Measurements from ENCODE around the gene YY1. TPM values are rescaled to one million over a fixed set of nuclear protein-coding genes. Genes with fewer than 3 reads are reported as not detected.

Gene YY1
- polyA plus RNA-seq, 3 donors, result 13.3 to 35.2 (median 15.7) TPM

DNA sequence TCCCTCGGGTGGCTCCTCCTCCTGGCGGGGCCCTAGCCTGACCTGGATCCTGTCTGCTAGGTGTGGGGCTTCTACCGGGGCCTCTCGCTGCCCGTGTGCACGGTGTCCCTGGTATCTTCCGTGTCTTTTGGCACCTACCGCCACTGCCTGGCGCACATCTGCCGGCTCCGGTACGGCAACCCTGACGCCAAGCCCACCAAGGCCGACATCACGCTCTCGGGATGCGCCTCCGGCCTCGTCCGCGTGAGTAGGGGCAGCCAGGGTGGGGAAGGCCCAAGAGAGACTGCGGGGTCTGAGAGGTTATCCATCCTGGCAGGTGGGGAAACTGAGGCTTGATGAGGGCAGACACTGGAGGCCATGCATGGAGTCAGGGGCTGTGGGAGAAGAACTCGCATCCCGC is 88.2 kb downstream of the YY1 start:
- no peak overlapping the region for H3K4me3 Mint-ChIP-seq
- peaks cover 0 to 3% (median 1%) of the 10 kb centered on the region in 3 donors for H3K27me3 Mint-ChIP-seq (ENCODE audit: low read depth in 3 of 3)
- over 99% methylated on average over 24 of the region's 24 CpGs for WGBS (ENCODE audit: insufficient coverage)
- Histone ChIP-seq H3K79me2 (ENCODE audit: insufficient read depth, low read length) (no peaks in the 10 kb centered on the region), H3K4me2 (replicated peaks; ENCODE audit: extremely low read depth, low read length, poor library complexity, severe bottlenecking) (no peak overlapping the region), H4K20me1 (ENCODE audit: insufficient read depth, low read length) (peaks cover under 1% of the 10 kb centered on the region), H3K4me3 (replicated peaks in 1 of 3; ENCODE audit: low read depth in 2 of 3, low read length in 3 of 3) (no peak overlapping the region), H2AFZ (ENCODE audit: insufficient read depth, low read depth, low read length, poor library complexity, severe bottlenecking) (no peak overlapping the region), H3K27me3 (ENCODE audit: control insufficient read depth in 2 of 2, insufficient read depth in 2 of 2, low read length in 2 of 2) (no peaks in the 10 kb centered on the region), H3K36me3 (replicated peaks in 1 of 2; ENCODE audit: control insufficient read depth in 1 of 2, insufficient read depth in 2 of 2, low read length in 2 of 2) (peaks cover 0 to 2% of the 10 kb centered on the region in 2 donors), H3K9me3 (replicated peaks in 1 of 2; ENCODE audit: control insufficient read depth in 1 of 2, insufficient read depth in 1 of 2, low read length in 2 of 2) (no peaks in the 10 kb centered on the region), H3K4me1 (ENCODE audit: control insufficient read depth in 1 of 2, insufficient read depth in 2 of 2, low read length in 2 of 2) (no peaks in the 10 kb centered on the region), H3K27ac (ENCODE audit: low read depth in 1 of 2, low read length in 2 of 2) (no peak overlapping the region), H3K9ac (ENCODE audit: insufficient read depth, low read length, poor library complexity, severe bottlenecking) (no peak overlapping the region)
- H3K9me3 Mint-ChIP-seq, result peaks cover 0 to 3% (median 0%) of the 10 kb centered on the region in 7 donors
- H3K36me3 Mint-ChIP-seq, result peaks cover 5 to 12% of the 10 kb centered on the region in 2 donors
- H3K4me1 Mint-ChIP-seq, result no peaks in the 10 kb centered on the region
- no peak for DNase-seq
- no peak overlapping the region for H3K27ac Mint-ChIP-seq
- intact Hi-C loops (cut with micrococcal nuclease), result no loop called here
- TF ChIP-seq, protein P1, sequence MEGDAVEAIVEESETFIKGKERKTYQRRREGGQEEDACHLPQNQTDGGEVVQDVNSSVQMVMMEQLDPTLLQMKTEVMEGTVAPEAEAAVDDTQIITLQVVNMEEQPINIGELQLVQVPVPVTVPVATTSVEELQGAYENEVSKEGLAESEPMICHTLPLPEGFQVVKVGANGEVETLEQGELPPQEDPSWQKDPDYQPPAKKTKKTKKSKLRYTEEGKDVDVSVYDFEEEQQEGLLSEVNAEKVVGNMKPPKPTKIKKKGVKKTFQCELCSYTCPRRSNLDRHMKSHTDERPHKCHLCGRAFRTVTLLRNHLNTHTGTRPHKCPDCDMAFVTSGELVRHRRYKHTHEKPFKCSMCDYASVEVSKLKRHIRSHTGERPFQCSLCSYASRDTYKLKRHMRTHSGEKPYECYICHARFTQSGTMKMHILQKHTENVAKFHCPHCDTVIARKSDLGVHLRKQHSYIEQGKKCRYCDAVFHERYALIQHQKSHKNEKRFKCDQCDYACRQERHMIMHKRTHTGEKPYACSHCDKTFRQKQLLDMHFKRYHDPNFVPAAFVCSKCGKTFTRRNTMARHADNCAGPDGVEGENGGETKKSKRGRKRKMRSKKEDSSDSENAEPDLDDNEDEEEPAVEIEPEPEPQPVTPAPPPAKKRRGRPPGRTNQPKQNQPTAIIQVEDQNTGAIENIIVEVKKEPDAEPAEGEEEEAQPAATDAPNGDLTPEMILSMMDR (IDR thresholded peaks at IDR 0.05), result no peak

- peaks cover 0 to 3% (median 0%) of the 10 kb centered on the region in 7 donors for H3K9me3 Mint-ChIP-seq
- no peaks in the 10 kb centered on the region for H3K27me3 ChIP-seq (ENCODE audit: control insufficient read depth in 2 of 2, insufficient read depth in 2 of 2, low read length in 2 of 2)
- H3K4me1 ChIP-seq (ENCODE audit: control insufficient read depth in 1 of 2, insufficient read depth in 2 of 2, low read length in 2 of 2), result no peaks in the 10 kb centered on the region
- peaks cover 14 to 27% of the 10 kb centered on the region in 2 donors for H3K36me3 Mint-ChIP-seq
- peaks cover 11 to 17% of the 10 kb centered on the region in 2 donors for H3K36me3 ChIP-seq (replicated peaks in 1 of 2; ENCODE audit: control insufficient read depth in 1 of 2, insufficient read depth in 2 of 2, low read length in 2 of 2)
- H3K4me3 Mint-ChIP-seq, result no peak overlapping the region
- peaks cover 15% of the 10 kb centered on the region for H4K20me1 ChIP-seq (ENCODE audit: insufficient read depth, low read length)
- H3K27ac ChIP-seq (ENCODE audit: low read depth in 1 of 2, low read length in 2 of 2), result no peak overlapping the region
- TF ChIP-seq, protein P1 (IDR thresholded peaks at IDR 0.05), result no peak
- no peaks in the 10 kb centered on the region for H3K9me3 ChIP-seq (replicated peaks in 1 of 2; ENCODE audit: control insufficient read depth in 1 of 2, insufficient read depth in 1 of 2, low read length in 2 of 2)
- no peak overlapping the region for H3K4me2 ChIP-seq (replicated peaks; ENCODE audit: extremely low read depth, low read length, poor library complexity, severe bottlenecking)
- H3K27ac Mint-ChIP-seq, result peak overlapping the region in 2 of 7 donors; percentile 24 to 66
- no peak overlapping the region for H2AFZ ChIP-seq (ENCODE audit: insufficient read depth, low read depth, low read length, poor library complexity, severe bottlenecking)
- H3K27me3 Mint-ChIP-seq (ENCODE audit: low read depth in 3 of 3), result peaks cover 1 to 4% (median 2%) of the 10 kb centered on the region in 3 donors
- WGBS (ENCODE audit: insufficient coverage), result 89% methylated on average over 27 of the region's 32 CpGs
- no peak overlapping the region for H3K9ac ChIP-seq (ENCODE audit: insufficient read depth, low read length, poor library complexity, severe bottlenecking)
- no peak overlapping the region for H3K4me3 ChIP-seq (replicated peaks in 1 of 3; ENCODE audit: low read depth in 2 of 3, low read length in 3 of 3)
- H3K4me1 Mint-ChIP-seq, result no peaks in the 10 kb centered on the region
- no peak for DNase-seq
- no peaks in the 10 kb centered on the region for H3K79me2 ChIP-seq (ENCODE audit: insufficient read depth, low read length)
- intact Hi-C loops (cut with micrococcal nuclease), result no loop called here
Measured at GRCh38 chr14:100328495-100329163, 89.7 kb downstream of the YY1 start.

Data from CD14-positive monocyte (primary cell).